GM18511 (cell line): Measurements from ENCODE around the gene MKLN1.
"Not testable (repeated sequence)": the region's sequence is repeated elsewhere in the genome, so short reads cannot be mapped to it uniquely, and the experiment has no call there.

Experiments
- ATAC-seq: cut with Tn5 transposase; IDR thresholded peaks from one replicate; pipeline ENCODE4 v1.9.1; 2021; ENCODE audit warnings: mild to moderate bottlenecking, moderate library complexity; ENCODE audit not compliant: unreplicated experiment

MKLN1 gene

GRCh38 chr7:131307627-131308026 lies 20.0 kb upstream of the MKLN1 start:
- ATAC-seq: no peak

- ATAC-seq: no peak
These were observed 14.8 kb upstream of the MKLN1 start for GRCh38 chr7:131312838-131313237.

GRCh38 chr7:131320603-131321002 lies 7.1 kb upstream of the MKLN1 start:
- ATAC-seq: no peak

- ATAC-seq: no peak
These were observed 6.0 kb upstream of the MKLN1 start for GRCh38 chr7:131321656-131322055.

GRCh38 chr7:131322061-131322460 lies 5.6 kb upstream of the MKLN1 start:
- no peak for ATAC-seq

DNA sequence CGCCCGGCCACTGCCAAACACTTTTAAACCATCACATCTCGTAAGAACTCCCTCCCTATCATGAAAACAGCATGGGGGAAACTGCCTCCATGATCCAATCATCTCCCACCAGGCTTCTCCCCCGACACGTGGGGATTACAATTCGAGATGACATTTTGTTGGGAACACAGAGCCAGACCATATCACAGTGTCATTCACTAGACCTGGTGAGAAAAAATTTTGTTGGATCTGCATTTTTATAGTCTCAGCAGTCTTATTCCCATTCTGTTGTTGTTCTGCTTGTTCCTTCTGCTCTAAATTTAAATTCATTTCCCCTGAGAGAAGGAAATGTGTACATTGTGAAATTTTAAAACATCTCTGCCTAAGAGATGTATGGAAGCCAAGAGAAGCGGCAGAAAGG lies 4.8 kb upstream of the MKLN1 start:
- no peak for ATAC-seq

- no peak for ATAC-seq
These were observed 2.4 kb upstream of the MKLN1 start for GRCh38 chr7:131325179-131325840.

DNA sequence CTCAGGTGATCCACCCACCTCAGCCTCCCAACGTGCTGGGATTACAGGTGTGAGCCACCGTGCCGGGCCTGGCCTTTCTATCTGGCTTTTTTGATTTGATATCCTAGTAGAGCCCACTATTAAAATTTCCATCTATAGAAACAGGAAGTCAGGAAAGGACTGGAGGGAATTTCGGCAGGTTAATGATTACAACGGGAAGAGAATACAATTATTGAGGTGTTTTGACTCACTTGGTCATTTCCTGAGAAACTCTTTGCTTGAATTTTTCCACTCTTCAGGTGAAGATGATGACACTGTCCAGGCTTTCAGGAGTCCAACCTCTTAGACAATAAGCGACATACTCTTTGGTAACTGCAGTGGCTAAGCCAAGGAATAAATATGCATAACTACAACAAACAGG lies 1.1 kb upstream of the MKLN1 start:
- ATAC-seq: no peak

DNA sequence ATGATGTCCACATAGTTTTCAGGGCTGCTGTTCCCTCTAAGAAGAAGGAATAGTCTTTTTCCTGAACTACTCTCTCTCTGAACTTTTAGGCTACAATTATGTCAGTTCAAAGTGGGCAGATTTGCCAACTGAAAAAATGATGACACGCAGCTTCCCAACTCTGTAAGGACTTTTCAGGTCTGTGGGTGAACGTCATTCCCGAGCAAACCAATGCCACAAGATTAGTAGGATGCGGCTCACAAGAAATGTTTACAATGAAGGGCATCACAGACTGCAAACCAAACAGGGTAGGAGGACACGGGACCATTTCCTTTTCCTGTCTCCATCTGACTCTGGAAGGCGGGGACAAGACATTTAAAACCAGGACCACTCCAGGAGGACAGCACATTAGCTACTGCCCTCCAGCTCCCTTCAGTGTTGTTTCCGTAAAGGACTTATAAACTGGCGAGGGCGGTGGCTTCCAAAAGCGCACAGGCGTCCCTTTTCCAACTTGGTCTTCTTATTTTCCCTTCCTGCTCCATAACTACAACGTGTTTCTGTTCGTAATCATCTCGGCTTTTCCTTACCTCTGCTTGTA lies 539 bp upstream of the MKLN1 start:
- peak; percentile 11 for ATAC-seq

DNA sequence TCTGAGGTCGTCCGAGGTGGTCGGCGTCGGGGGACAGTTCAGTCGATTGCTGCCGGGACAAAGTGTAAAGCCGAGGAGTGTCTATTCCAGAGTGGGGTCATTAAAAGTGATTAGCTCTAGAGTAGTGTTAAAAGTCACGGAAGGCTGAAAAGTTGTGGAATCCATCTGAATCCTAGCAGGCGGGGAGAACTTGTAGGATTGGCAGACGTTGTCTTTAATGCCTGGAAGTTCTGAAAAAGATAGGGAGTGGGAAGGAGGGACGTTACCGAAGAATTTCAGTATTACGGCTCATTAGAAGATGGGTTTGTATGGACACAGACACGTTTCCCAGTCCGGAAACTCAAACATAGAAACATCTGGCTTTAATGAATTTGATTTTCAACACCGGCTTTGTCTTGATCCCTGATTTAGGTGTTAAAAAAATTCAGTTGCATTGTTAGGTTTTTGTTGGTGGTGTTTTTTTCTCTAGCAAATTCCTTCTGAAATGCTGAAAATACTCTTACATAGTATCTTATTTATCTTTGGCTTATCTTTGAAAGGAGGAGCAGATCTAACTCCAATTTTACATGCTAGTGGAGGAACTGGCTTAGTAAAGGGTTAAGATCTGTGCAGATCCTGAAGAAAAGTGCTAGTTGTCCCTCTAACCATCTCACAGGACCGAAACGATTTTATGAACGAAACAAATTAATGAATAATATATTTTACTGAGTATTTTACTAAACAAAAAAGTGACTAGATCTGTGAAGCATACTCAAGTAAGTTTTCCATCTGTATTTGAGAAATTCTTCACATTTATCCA lies 900 bp downstream of the MKLN1 start:
- ATAC-seq: no peak

DNA sequence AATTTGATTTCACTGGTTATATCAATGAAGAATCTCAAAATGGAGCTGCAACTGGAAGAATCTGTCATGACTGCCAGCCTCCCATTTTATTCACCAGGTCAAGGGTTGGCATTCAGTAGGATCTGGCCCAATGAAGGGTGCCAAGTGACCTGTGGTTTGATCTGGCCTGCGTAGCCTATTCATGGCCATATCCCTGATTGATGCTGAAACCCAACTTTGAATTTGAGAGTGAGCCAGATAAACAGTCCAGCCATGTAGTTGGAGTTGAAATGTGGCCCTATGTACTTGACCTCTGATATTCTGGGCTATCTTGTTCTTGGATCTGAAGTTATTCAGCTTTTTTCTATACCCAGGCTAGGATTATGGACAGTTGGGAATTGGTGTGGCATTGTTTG lies 1.5 kb downstream of the MKLN1 start:
- ATAC-seq: no peak

DNA sequence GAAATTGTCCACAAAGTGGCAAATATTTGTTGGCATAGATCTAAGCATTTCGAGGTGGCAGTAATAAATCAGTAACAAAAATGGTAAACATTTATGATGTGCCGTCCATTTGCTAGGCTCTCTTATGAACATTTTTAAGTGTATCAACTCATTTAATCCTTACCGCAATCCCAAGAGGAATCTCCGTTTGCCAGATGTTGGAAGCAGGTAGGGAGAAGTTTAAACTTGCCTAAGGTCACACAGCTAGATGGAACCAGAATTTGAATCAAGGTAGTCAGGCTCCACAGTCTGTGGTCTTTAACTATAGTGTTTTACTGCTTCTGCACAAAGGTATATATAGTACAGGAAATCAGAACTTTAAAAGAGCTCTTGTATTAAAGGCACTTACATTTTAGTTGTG lies 2.6 kb downstream of the MKLN1 start:
- ATAC-seq: no peak

GRCh38 chr7:131331806-131332205 lies 4.1 kb downstream of the MKLN1 start:
- ATAC-seq: no peak

GRCh38 chr7:131332729-131333128 lies 5.1 kb downstream of the MKLN1 start:
- not testable (repeated sequence) for ATAC-seq

DNA sequence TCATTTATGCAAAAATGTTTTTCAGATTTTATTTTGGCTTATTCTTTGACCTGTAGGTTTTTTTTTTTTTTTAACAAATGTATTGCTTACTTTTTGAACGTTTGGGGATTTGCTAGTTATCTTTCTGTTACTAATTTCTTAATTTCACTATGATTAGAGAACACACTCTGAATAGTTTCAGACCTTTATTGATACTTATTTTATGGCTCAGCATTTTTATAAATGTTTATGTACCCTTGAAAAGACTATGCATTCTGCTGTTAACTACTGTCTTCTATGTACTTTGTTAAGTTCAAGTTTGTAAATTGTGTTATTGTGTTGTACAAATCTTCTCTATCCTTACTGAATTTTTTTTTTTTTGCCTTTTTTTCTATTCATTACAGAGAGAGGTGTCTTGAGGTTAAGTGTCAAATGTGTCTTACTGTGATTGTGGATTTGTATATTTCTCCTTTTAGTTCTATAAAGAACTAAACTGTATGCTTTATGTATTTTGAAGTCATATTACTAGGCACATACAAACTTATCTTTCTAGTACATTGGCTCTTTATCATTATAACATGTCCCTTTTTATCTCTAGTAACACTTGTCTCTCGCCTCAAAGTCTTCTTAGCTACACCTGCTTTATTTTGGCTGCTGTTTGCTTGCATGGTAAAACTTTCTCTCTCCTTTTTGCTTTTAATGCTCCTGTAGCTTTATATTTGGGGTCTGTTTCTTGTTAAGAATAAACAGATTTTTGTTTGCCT lies 8.1 kb downstream of the MKLN1 start:
- ATAC-seq: no peak

DNA sequence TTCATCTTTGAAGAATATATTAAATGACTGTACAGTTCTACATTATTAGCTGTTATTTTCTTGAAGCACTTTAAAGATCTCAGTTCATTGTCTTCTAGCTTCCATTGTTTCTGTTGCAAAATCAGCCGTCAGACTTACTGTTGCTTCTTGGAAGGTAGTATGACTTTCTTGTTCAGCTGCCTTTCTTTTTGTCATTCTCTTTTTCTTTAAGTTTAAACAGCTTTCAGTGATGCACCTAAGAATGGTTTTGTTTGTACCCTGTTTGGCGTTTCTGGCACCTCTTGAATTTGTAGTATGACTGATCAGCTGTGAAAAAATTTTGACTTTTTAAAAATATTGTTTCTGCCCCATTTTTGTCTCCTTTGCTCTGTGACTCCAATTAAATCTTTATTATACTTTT lies 9.3 kb downstream of the MKLN1 start:
- no peak for ATAC-seq

- ATAC-seq: no peak
These were observed 10.5 kb downstream of the MKLN1 start for GRCh38 chr7:131338173-131338572.

- no peak for ATAC-seq
These were observed 11.2 kb downstream of the MKLN1 start for GRCh38 chr7:131338691-131339390.

DNA sequence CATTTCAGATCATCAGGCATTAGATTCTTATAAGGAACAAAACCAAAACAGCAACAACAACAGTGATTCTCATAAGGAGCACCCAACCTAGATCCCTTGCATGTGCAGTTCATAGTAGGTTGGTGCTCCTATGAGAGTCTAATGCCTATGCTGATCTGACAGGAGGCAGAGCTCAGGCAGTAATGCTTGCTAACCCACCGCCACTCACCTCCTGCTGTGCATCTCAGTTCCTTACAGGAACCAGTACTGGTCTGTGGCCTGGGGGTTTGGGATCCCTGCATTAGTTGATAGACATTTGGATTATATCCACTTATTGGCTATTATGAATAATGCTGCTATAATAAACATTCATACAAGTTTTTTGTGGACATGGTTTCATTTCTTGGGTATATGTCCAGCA lies 14.0 kb downstream of the MKLN1 start:
- ATAC-seq: no peak

DNA sequence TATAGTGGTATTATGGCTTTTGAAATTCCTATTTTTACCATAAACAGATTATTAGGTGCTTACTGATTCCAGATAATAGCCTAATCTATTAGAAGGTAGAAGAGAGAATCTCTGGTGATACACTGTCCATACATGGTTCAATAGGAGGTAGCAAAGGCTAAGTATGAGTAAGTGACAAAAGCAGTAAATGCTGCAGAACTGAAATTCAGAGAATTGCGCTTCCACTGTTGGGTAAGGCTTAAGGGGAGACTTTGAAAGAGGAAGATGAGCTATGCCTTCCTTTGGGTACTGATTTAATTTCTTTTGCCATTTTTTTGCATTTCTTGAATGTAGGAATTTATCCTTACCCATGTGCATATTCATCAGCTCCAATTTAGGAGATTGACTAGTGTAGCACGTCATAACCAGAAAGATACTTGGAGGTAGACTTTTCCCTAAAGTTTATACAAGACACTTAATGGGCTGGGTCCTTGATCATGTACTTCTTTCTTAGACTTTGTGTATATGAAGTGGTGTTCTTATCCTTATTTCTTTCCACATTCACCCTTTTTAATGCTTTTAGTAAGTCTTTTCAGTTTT lies 15.3 kb downstream of the MKLN1 start:
- no peak for ATAC-seq
